Activated CD8-positive, alpha-beta T cell treated with anti-CD3 and anti-CD28 coated beads for 36 hours (primary cell): ENCODE data around the gene UBASH3B. TPM values are rescaled to one million over a fixed set of nuclear protein-coding genes. Genes with fewer than 3 reads are reported as not detected.

Experiments used
- ATAC-seq: fragments of 200-7000 bp; cut with Tn5 transposase; one replicate; pipeline ENCODE4 v1.10.0; 2021; ENCODE audit warnings: mild to moderate bottlenecking, moderate library complexity
- CTCF ChIA-PET: fragments of 350-600 bp; sonication (Branson Sonifier 250); formaldehyde crosslinking; loops from one replicate; lab custom pipeline; 2021; ENCODE audit warnings: antibody characterized with exemption; lab: Charles Lee
- POLR2A ChIA-PET: fragments of 350-600 bp; sonication (Branson Sonifier 250); formaldehyde crosslinking; loops from one replicate; lab custom pipeline; 2021; ENCODE audit warnings: antibody characterized with exemption; lab: Charles Lee
- DNase-seq: peaks from one replicate; pipeline ENCODE4 v3.0.0-alpha.2; 2020
- H3K27ac Mint-ChIP-seq: one replicate; pipeline ENCODE4 v1.8.0; 2021; ENCODE audit warnings: mild to moderate bottlenecking, mixed read lengths
- H3K27me3 Mint-ChIP-seq: one replicate; pipeline ENCODE4 v1.8.0; 2021; ENCODE audit warnings: mixed read lengths
- H3K36me3 Mint-ChIP-seq: one replicate; pipeline ENCODE4 v1.8.0; 2021; ENCODE audit warnings: low read depth, mixed read lengths
- H3K4me1 Mint-ChIP-seq: one replicate; pipeline ENCODE4 v1.8.0; 2021; ENCODE audit warnings: low read depth, mixed read lengths
- H3K4me3 Mint-ChIP-seq: one replicate; pipeline ENCODE4 v1.8.0; 2021; ENCODE audit warnings: mild to moderate bottlenecking, moderate library complexity, mixed read lengths
- H3K9me3 Mint-ChIP-seq: one replicate; pipeline ENCODE4 v1.8.0; 2021; ENCODE audit warnings: mixed read lengths
- intact Hi-C: fragments of 100-400 bp; cut with micrococcal nuclease; formaldehyde crosslinking; loops from one replicate; pipeline ENCODE4 v1.10.0; 2022
- total RNA-seq, 2 experiments: library from RNA; stranded (reverse); gene quantifications; one replicate each; pipeline ENCODE4 v1.2.3, GENCODE V29; 2021
- TF ChIP-seq, protein P1 (sequence below): fragments of 200-600 bp; IDR thresholded peaks from one replicate; pipeline ENCODE4 v1.8.0; 2022; ENCODE audit warnings: antibody characterized with exemption, mild to moderate bottlenecking

UBASH3B gene
- total RNA-seq, 2 experiments from 2014 or later, result 36.1 to 40.6 TPM

DNA sequence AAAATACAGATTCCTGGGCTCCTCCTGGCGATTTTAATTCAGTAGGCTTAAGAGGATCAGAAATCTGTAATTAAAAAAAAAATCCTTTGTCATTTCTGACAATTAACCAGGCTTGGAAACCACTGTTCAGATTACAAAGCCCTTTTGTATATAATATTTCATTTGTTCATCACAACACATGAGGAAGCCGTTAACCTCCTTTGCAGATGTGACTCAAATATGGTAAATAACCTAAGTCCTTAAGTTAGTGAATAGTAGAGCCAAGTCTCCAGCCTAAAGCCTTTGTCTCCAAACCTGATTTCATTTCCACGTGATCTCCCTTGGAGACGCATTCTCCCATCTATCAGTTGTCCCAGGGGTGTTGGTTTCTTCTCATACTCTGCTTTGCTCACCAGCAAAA is 67.6 kb downstream of the UBASH3B start:
- intact Hi-C loops, result loop anchor here (5.0 to 10.0 kb wide), 2 partner anchors 34 to 332 kb away; no protein-coding TSS in a partner anchor
- Mint-ChIP-seq H3K4me1 (peaks cover 84% of the 10 kb centered on the region), H3K27ac (peak overlapping the region; percentile 88), H3K36me3 (peaks cover 15% of the 10 kb centered on the region), H3K9me3 (no peaks in the 10 kb centered on the region), H3K4me3 (peak overlapping the region; percentile 44), H3K27me3 (no peaks in the 10 kb centered on the region)
- ChIA-PET POLR2A (interaction anchor here (1.0 to 3.6 kb wide), 8 partner anchors 13 to 55 kb away, joined by 4 to 12 read pairs (median 6); no protein-coding TSS in a partner anchor), CTCF (interaction anchor here (0.8 to 1.5 kb wide), 8 partner anchors 14 to 67 kb away, joined by 3 to 5 read pairs (median 3); no protein-coding TSS in a partner anchor)
- ATAC-seq, result peak; percentile 13
- TF ChIP-seq, protein P1, sequence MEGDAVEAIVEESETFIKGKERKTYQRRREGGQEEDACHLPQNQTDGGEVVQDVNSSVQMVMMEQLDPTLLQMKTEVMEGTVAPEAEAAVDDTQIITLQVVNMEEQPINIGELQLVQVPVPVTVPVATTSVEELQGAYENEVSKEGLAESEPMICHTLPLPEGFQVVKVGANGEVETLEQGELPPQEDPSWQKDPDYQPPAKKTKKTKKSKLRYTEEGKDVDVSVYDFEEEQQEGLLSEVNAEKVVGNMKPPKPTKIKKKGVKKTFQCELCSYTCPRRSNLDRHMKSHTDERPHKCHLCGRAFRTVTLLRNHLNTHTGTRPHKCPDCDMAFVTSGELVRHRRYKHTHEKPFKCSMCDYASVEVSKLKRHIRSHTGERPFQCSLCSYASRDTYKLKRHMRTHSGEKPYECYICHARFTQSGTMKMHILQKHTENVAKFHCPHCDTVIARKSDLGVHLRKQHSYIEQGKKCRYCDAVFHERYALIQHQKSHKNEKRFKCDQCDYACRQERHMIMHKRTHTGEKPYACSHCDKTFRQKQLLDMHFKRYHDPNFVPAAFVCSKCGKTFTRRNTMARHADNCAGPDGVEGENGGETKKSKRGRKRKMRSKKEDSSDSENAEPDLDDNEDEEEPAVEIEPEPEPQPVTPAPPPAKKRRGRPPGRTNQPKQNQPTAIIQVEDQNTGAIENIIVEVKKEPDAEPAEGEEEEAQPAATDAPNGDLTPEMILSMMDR, result no peak
- DNase-seq, result no peak

DNA sequence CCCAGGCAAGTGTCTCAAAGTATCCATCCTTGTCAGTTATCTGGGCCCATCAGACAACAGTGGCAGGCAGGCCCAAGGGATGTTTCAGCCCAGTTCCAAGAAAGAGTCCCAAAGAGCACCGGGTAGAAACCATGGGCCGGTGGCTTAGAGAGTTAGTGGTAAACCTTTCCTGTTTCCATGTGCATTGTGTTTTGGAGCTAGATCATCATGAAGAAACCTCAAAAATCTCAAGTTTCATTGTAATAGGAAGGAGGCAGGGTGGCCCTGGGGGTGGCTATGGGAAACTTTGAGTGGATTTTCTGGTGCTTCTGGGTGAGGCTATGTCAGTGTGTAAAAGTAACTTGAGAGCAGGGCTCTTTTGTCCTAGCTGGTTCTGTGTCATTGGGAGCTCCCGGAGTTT is 68.1 kb downstream of the UBASH3B start:
- Mint-ChIP-seq H3K4me1 (peaks cover 84% of the 10 kb centered on the region), H3K27ac (peak overlapping the region; percentile 88), H3K27me3 (no peaks in the 10 kb centered on the region), H3K4me3 (peak overlapping the region; percentile 44), H3K9me3 (no peaks in the 10 kb centered on the region), H3K36me3 (peaks cover 12% of the 10 kb centered on the region)
- ATAC-seq (peak; percentile 61), DNase-seq (peak; percentile 83)
- intact Hi-C loops, result loop anchor here (5.0 to 10.0 kb wide), 2 partner anchors 34 to 331 kb away; no protein-coding TSS in a partner anchor
- TF ChIP-seq, protein P1, result no peak
- ChIA-PET POLR2A (interaction anchor here (0.7 to 3.6 kb wide), 8 partner anchors 10 to 55 kb away, joined by 3 to 12 read pairs (median 6); no protein-coding TSS in a partner anchor), CTCF (interaction anchor here (0.8 to 1.5 kb wide), 7 partner anchors 13 to 49 kb away, joined by 3 to 4 read pairs (median 3); no protein-coding TSS in a partner anchor)

DNA sequence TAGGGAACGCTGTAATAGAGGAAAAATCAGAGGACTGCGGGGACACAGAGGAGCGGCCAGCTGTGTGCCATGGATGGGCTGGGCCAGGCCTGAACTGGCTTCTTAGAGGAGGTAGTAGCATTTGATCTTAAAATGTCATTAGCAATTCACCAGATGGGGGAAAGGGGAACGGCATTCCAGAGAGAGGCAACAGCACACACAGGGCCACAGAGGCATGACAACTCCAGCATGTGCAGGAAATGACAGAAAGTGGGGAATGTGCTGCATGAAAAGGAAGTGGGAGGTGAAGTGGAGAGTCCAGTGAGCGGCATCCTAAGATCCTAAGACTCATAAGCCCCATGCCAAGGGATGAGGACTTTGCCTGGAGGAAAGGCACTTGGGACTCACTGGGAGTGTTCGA is 69.0 kb downstream of the UBASH3B start:
- DNase-seq (no peak), ATAC-seq (no peak)
- Mint-ChIP-seq H3K9me3 (no peaks in the 10 kb centered on the region), H3K4me1 (peaks cover 84% of the 10 kb centered on the region), H3K36me3 (peaks cover 12% of the 10 kb centered on the region), H3K27me3 (no peaks in the 10 kb centered on the region), H3K4me3 (no peak overlapping the region), H3K27ac (peak overlapping the region; percentile 88)
- POLR2A ChIA-PET, result interaction anchor here (1.4 to 2.1 kb wide), 4 partner anchors 12 to 56 kb away, joined by 5 to 6 read pairs (median 6); no protein-coding TSS in a partner anchor
- intact Hi-C loops, result loop anchor here (5.0 to 10.0 kb wide), 2 partner anchors 33 to 330 kb away; no protein-coding TSS in a partner anchor
- TF ChIP-seq, protein P1, result no peak
- CTCF ChIA-PET, result interaction anchor here (1.0 to 1.1 kb wide), 4 partner anchors 21 to 30 kb away, joined by 3 to 4 read pairs (median 4); no protein-coding TSS in a partner anchor

DNA sequence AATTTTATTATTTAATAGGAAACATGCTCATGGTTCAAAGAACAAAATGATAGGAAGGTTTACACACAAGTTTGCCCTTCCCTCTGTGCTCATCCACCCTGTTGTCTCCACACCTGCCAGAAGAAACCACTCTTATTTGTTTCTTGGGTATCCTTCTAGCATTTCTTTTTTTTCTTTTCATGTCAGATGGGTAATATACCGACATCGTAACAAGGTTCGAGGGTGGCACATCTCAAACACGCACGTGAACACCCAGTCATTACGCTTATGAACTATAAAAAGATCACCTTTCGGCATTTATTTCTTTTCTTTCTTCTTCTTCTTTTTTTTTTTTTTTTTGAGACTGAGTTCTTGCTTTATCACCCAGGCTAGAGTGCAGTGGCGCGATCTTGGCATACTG is 70.5 kb downstream of the UBASH3B start:
- Mint-ChIP-seq H3K4me1 (peaks cover 73% of the 10 kb centered on the region), H3K9me3 (peaks cover 2% of the 10 kb centered on the region), H3K4me3 (no peak overlapping the region), H3K27me3 (no peaks in the 10 kb centered on the region), H3K36me3 (peaks cover 7% of the 10 kb centered on the region), H3K27ac (no peak overlapping the region)
- DNase-seq, result no peak
- no peak for ATAC-seq
- ChIA-PET POLR2A (interaction anchor here (0.7 to 3.8 kb wide), 8 partner anchors 11 to 68 kb away, joined by 3 to 38 read pairs (median 4); no protein-coding TSS in a partner anchor), CTCF (interaction anchor here (0.6 to 3.1 kb wide), 13 partner anchors 11 to 127 kb away, joined by 3 to 19 read pairs (median 4); no protein-coding TSS in a partner anchor)
- intact Hi-C loops, result loop anchor here (10.0 kb wide), 1 partner anchor 329 kb away; no protein-coding TSS in a partner anchor
- TF ChIP-seq, protein P1, result no peak
